HepG2 (cell line): ENCODE results near the gene CACNA1C. TPM values are rescaled to one million over a fixed set of nuclear protein-coding genes. Genes with fewer than 3 reads are reported as not detected.

Experiments
- FOXO1 ChIP-seq: sonication (generic); formaldehyde crosslinking; IDR thresholded peaks from 2 replicates; pipeline ENCODE4 v1.4.0; 2020; ENCODE audit warnings: missing genetic modification reagents
- GATAD1 ChIP-seq: IDR thresholded peaks from 2 replicates; pipeline ENCODE4 v1.6.1; 2016; ENCODE audit warnings: missing genetic modification reagents, missing compliant biosample characterization
- HOXD1 ChIP-seq: sonication (generic); formaldehyde crosslinking; IDR thresholded peaks from 2 replicates; pipeline ENCODE4 v1.5.0; 2020; ENCODE audit warnings: missing genetic modification reagents
- LCORL ChIP-seq, 2 experiments: fragments of 450-650 bp in 1 of 2; sonication (generic) in 1 of 2; formaldehyde crosslinking in 1 of 2; IDR thresholded peaks; 2 replicates each; pipeline versions ENCODE4 v1.5.0 to v1.6.1; 2017 to 2020; ENCODE audit warnings: antibody characterized with exemption in 1 of 2, missing genetic modification reagents in 1 of 2
- NFIB ChIP-seq: sonication (generic); formaldehyde crosslinking; IDR thresholded peaks from 2 replicates; pipeline ENCODE4 v1.9.0; 2021; ENCODE audit warnings: missing genetic modification reagents, mild to moderate bottlenecking, borderline replicate concordance
- POLR2A ChIP-seq, 2 experiments: IDR thresholded peaks; 2 replicates each; pipeline ENCODE4 v1.6.1; 2011; ENCODE audit warnings: low read depth in 2 of 2, low read length in 2 of 2, mild to moderate bottlenecking in 1 of 2, moderate library complexity in 1 of 2; ENCODE audit not compliant: insufficient read depth in 1 of 2
- RERE ChIP-seq: IDR thresholded peaks from 2 replicates; pipeline ENCODE4 v1.6.1; 2016; ENCODE audit warnings: low read depth, missing genetic modification reagents, missing compliant biosample characterization
- TMF1 ChIP-seq: sonication (generic); formaldehyde crosslinking; IDR thresholded peaks from 2 replicates; pipeline ENCODE4 v1.8.1; 2022; ENCODE audit warnings: low read depth, missing genetic modification reagents
- WIZ ChIP-seq: sonication (generic); formaldehyde crosslinking; IDR thresholded peaks from 2 replicates; pipeline ENCODE4 v1.5.1; 2020; ENCODE audit warnings: mild to moderate bottlenecking, missing genetic modification reagents
- ZBTB46 ChIP-seq: sonication (generic); formaldehyde crosslinking; IDR thresholded peaks from 2 replicates; pipeline ENCODE4 v1.4.0; 2020; ENCODE audit warnings: mild to moderate bottlenecking, missing genetic modification reagents, borderline replicate concordance
- ZIK1 ChIP-seq: sonication (generic); formaldehyde crosslinking; IDR thresholded peaks from 2 replicates; pipeline ENCODE4 v1.5.0; 2020; ENCODE audit warnings: mild to moderate bottlenecking, low read depth, missing genetic modification reagents, borderline replicate concordance
- ZNF232 ChIP-seq: sonication (generic); formaldehyde crosslinking; IDR thresholded peaks from 2 replicates; pipeline ENCODE4 v1.4.0; 2020; ENCODE audit warnings: missing genetic modification reagents, borderline replicate concordance
- ZNF354B ChIP-seq: sonication (generic); formaldehyde crosslinking; IDR thresholded peaks from 2 replicates; pipeline ENCODE4 v1.8.0; 2022; ENCODE audit warnings: mild to moderate bottlenecking, missing genetic modification reagents
- ZNF619 ChIP-seq: sonication (generic); formaldehyde crosslinking; IDR thresholded peaks from 2 replicates; pipeline ENCODE4 v1.4.0; 2020; ENCODE audit warnings: mild to moderate bottlenecking, missing genetic modification reagents
- ZNF7 ChIP-seq: IDR thresholded peaks from 2 replicates; pipeline ENCODE4 v1.6.1; 2016; ENCODE audit warnings: missing biosample characterization, missing genetic modification reagents
- ZNF841 ChIP-seq: sonication (generic); formaldehyde crosslinking; IDR thresholded peaks from 2 replicates; pipeline ENCODE4 v1.8.1; 2023; ENCODE audit warnings: missing genetic modification reagents, borderline replicate concordance
- ZSCAN20 ChIP-seq: sonication (generic); formaldehyde crosslinking; IDR thresholded peaks from 2 replicates; pipeline ENCODE4 v1.4.0; 2020; ENCODE audit warnings: missing genetic modification reagents, mild to moderate bottlenecking, borderline replicate concordance
- polyA plus RNA-seq, 8 experiments: library from polyadenylated mRNA; depleted of rRNA in 3 of 8; stranded (reverse) in 7 of 8; unstranded in 1 of 8; fragments of >200 nt; fragmentation: Illumina TruSeq in 4 of 8; extraction: Trizol in 4 of 8; gene quantifications; 2 replicates each; pipeline versions ENCODE4 v1.2.1 to v1.2.3, GENCODE V29; 2011 to 2016; ENCODE audit warnings: low read depth in 4 of 8, missing spikeins in 1 of 8, mixed read lengths in 1 of 8; ENCODE audit not compliant: insufficient read depth in 1 of 8
- total RNA-seq, 5 experiments: library from RNA; depleted of rRNA; stranded (reverse); fragments of >200 nt; fragmentation: Illumina TruSeq; extraction: Trizol; gene quantifications; 2 replicates each; pipeline ENCODE4 v1.2.3, GENCODE V29; 2016; ENCODE audit warnings: low read depth in 1 of 5
- TF ChIP-seq, protein P1 (sequence below): sonication (generic); formaldehyde crosslinking; IDR thresholded peaks from 2 replicates; pipeline ENCODE4 v1.5.0; 2020; ENCODE audit warnings: mild to moderate bottlenecking, missing genetic modification reagents, borderline replicate concordance

CACNA1C gene
- total and polyA plus RNA-seq, 2 of the 13 experiments (the other 11 are each of a cell fraction or from before 2014, with no cell fraction given): not detected

DNA sequence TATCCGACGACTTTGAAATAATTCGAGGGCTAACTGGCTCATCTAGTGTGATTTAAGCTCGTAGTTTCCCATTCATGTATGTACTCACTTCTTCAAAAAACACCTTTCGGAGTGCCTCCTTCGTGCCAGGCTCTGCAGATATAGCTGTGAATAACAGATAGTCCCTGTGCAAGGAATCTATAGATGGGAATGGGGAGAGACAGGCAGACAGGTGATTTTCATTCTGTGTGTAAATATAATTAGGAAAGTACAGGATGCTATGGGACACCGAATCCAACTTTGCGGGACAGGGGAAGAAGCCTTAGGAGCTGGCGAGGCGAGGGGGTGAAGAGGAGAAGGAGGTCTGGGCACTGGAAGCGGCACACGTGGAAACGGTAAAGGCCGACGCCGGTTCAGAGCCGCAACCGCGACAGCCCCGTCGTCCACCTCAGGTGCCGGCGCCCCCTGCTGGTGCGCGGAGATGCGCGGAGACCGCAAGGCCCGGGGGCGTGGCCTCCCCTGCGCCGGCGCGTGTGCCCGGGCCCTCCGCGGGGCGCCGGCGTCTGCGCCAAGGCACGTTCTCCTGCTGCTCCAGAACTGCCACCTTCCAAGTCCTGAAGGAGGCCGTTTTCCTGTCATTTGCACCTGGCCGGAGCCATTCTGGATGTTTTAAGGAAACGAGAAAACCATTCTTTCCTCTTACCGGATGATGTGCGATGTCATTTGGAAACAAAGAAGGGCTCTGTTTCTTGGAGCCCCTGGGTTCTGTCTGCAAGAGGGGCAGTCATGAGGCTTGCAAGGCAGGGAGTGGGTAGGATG lies 18.0 kb upstream of the CACNA1C start (continued):
- TF ChIP-seq, protein P1, sequence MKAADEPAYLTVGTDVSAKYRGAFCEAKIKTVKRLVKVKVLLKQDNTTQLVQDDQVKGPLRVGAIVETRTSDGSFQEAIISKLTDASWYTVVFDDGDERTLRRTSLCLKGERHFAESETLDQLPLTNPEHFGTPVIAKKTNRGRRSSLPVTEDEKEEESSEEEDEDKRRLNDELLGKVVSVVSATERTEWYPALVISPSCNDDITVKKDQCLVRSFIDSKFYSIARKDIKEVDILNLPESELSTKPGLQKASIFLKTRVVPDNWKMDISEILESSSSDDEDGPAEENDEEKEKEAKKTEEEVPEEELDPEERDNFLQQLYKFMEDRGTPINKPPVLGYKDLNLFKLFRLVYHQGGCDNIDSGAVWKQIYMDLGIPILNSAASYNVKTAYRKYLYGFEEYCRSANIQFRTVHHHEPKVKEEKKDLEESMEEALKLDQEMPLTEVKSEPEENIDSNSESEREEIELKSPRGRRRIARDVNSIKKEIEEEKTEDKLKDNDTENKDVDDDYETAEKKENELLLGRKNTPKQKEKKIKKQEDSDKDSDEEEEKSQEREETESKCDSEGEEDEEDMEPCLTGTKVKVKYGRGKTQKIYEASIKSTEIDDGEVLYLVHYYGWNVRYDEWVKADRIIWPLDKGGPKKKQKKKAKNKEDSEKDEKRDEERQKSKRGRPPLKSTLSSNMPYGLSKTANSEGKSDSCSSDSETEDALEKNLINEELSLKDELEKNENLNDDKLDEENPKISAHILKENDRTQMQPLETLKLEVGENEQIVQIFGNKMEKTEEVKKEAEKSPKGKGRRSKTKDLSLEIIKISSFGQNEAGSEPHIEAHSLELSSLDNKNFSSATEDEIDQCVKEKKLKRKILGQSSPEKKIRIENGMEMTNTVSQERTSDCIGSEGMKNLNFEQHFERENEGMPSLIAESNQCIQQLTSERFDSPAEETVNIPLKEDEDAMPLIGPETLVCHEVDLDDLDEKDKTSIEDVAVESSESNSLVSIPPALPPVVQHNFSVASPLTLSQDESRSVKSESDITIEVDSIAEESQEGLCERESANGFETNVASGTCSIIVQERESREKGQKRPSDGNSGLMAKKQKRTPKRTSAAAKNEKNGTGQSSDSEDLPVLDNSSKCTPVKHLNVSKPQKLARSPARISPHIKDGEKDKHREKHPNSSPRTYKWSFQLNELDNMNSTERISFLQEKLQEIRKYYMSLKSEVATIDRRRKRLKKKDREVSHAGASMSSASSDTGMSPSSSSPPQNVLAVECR: peak; percentile 59; the same call in 1 of the 2 replicates
- no peak for TF ChIP-seq LCORL (IDR thresholded peaks at IDR 0.05)
- TF ChIP-seq LCORL (CRISPR knock-in tag; IDR thresholded peaks at IDR 0.05): no peak
- TF ChIP-seq ZNF232 (CRISPR knock-in tag): peak; percentile 57; the same call in 1 of the 2 replicates
- no peak for TF ChIP-seq NFIB (CRISPR knock-in tag)
- no peak for TF ChIP-seq ZNF7 (CRISPR knock-in tag)
- TF ChIP-seq FOXO1 (CRISPR knock-in tag): peak; percentile 51; the same call in 1 of the 2 replicates
- no peak for TF ChIP-seq HOXD1 (CRISPR knock-in tag)
- no peak for TF ChIP-seq ZNF841 (CRISPR knock-in tag)
- no peak for TF ChIP-seq ZBTB46 (CRISPR knock-in tag)
- TF ChIP-seq POLR2A (IDR thresholded peaks at IDR 0.05; ENCODE audit: insufficient read depth in 1 of 2, low read depth in 2 of 2, low read length in 2 of 2): no peak
- peak; percentile 75; the same call in 1 of the 2 replicates for TF ChIP-seq ZNF354B (CRISPR knock-in tag)
- 0 out of 2 replicates have a peak, but pooled peaks have one; percentile 58 for TF ChIP-seq ZNF619 (CRISPR knock-in tag)
- no peak for TF ChIP-seq WIZ
- no peak for TF ChIP-seq ZIK1
- no peak for TF ChIP-seq GATAD1 (CRISPR knock-in tag)
- TF ChIP-seq TMF1 (CRISPR knock-in tag): peak; percentile 74; the same call in 1 of the 2 replicates
- TF ChIP-seq ZSCAN20: no peak
- no peak for TF ChIP-seq RERE (CRISPR knock-in tag)
